IPS-20b (cell line): ENCODE results near the gene TMEM95.
A peak's percentile ranks its signal among the peaks of the same experiment; 100 is the strongest.
"Not testable (repeated sequence)": the region's sequence is repeated elsewhere in the genome, so short reads cannot be mapped to it uniquely, and the experiment has no call there.

Source experiments
- H3K27ac ChIP-seq: one replicate; pipeline ENCODE4 v1.5.1; 2013; ENCODE audit warnings: low read length
- H3K27me3 ChIP-seq: 2 replicates; pipeline ENCODE4 v1.6.1; 2013; ENCODE audit warnings: mild to moderate bottlenecking, low read length, inconsistent platforms; ENCODE audit not compliant: insufficient read depth
- H3K36me3 ChIP-seq: 2 replicates; pipeline ENCODE4 v1.6.1; 2013; ENCODE audit warnings: low read depth, mild to moderate bottlenecking, inconsistent platforms, low read length, moderate library complexity; ENCODE audit not compliant: insufficient read depth
- H3K4me1 ChIP-seq: 2 replicates; pipeline ENCODE4 v1.6.1; 2013; ENCODE audit warnings: mild to moderate bottlenecking, control low read depth, inconsistent platforms, low read length, moderate library complexity; ENCODE audit not compliant: insufficient read depth
- H3K4me3 ChIP-seq: 2 replicates; pipeline ENCODE4 v1.5.1; 2013; ENCODE audit warnings: mild to moderate bottlenecking, low read length, inconsistent platforms
- H3K9ac ChIP-seq: 2 replicates; pipeline ENCODE4 v1.6.1; 2013; ENCODE audit warnings: low read depth, mild to moderate bottlenecking, inconsistent platforms, low read length, moderate library complexity
- H3K9me3 ChIP-seq: 2 replicates; pipeline ENCODE4 v1.6.1; 2013; ENCODE audit warnings: mild to moderate bottlenecking, low read depth, low read length, inconsistent platforms; ENCODE audit not compliant: insufficient read depth

Gene TMEM95

GRCh38 chr17:7336240-7337175 is 18.4 kb upstream of the TMEM95 start, which contains the start of gene ACAP1:
Gene ACAP1 (plus strand): TSS chr17:7336529. CDS start chr17:7336735, 206 bp downstream.
- Histone ChIP-seq H3K4me3 (peak within 1 kb of the TSS; percentile 55; the same call in 1 of the 2 replicates), H3K9me3 (no peaks in the 10 kb centered on the region), H3K4me1 (peaks cover 9% of the 10 kb centered on the region; the same call in 1 of the 2 replicates), H3K36me3 (no peaks in the 10 kb centered on the region), H3K27ac (peak within 1 kb of the TSS; percentile 94), H3K27me3 (no peaks in the 10 kb centered on the region), H3K9ac (peak within 1 kb of the TSS; percentile 82; the same call in 1 of the 2 replicates)

- not testable (repeated sequence) for H3K9me3 ChIP-seq, H3K27me3 ChIP-seq, H3K36me3 ChIP-seq, H3K27ac ChIP-seq, H3K9ac ChIP-seq, H3K4me1 ChIP-seq
- peak overlapping the region; percentile 55; the same call in 1 of the 2 replicates for H3K4me3 ChIP-seq
Measured at GRCh38 chr17:7337600-7337999, 17.4 kb upstream of the TMEM95 start.

- Histone ChIP-seq H3K9me3 (no peaks in the 10 kb centered on the region), H3K4me3 (no peak overlapping the region), H3K4me1 (peaks cover 9% of the 10 kb centered on the region; the same call in 1 of the 2 replicates), H3K36me3 (no peaks in the 10 kb centered on the region), H3K27ac (no peak overlapping the region), H3K27me3 (no peaks in the 10 kb centered on the region), H3K9ac (no peak overlapping the region)
Measured at GRCh38 chr17:7340179-7340578, 14.8 kb upstream of the TMEM95 start.

GRCh38 chr17:7341842-7342241 is 13.1 kb upstream of the TMEM95 start:
- no peak overlapping the region for H3K4me3 ChIP-seq

GRCh38 chr17:7343250-7343649 is 11.7 kb upstream of the TMEM95 start:
- Histone ChIP-seq H3K9ac (no peak overlapping the region), H3K36me3 (no peaks in the 10 kb centered on the region)

More at GRCh38 chr17:7341842-7342241, 13.1 kb upstream of the TMEM95 start:
- no peak overlapping the region for H3K9ac ChIP-seq
- no peak overlapping the region for H3K27ac ChIP-seq
- H3K27me3 ChIP-seq = no peaks in the 10 kb centered on the region
- H3K4me1 ChIP-seq = 0 out of 2 replicates have a peak, but pooled peaks cover 4% of the 10 kb centered on the region
- H3K36me3 ChIP-seq = no peaks in the 10 kb centered on the region
- H3K9me3 ChIP-seq = no peaks in the 10 kb centered on the region

GRCh38 chr17:7346761-7347614 is 8.0 kb upstream of the TMEM95 start:
- Histone ChIP-seq H3K9me3 (no peaks in the 10 kb centered on the region), H3K36me3 (no peaks in the 10 kb centered on the region), H3K9ac (no peak overlapping the region), H3K4me3 (no peak overlapping the region), H3K27ac (no peak overlapping the region), H3K27me3 (peaks cover 9% of the 10 kb centered on the region), H3K4me1 (peaks cover 7% of the 10 kb centered on the region; the same call in 1 of the 2 replicates)

More at GRCh38 chr17:7343250-7343649, 11.7 kb upstream of the TMEM95 start:
- H3K4me1 ChIP-seq = no peaks in the 10 kb centered on the region
- no peaks in the 10 kb centered on the region for H3K9me3 ChIP-seq
- no peak overlapping the region for H3K27ac ChIP-seq
- no peaks in the 10 kb centered on the region for H3K27me3 ChIP-seq
- H3K4me3 ChIP-seq = no peak overlapping the region

GRCh38 chr17:7347630-7348477 is 7.1 kb upstream of the TMEM95 start:
- Histone ChIP-seq H3K27me3 (peaks cover 14% of the 10 kb centered on the region), H3K4me1 (peaks cover 11% of the 10 kb centered on the region; the same call in 1 of the 2 replicates), H3K27ac (no peak overlapping the region), H3K9ac (no peak overlapping the region), H3K9me3 (no peaks in the 10 kb centered on the region), H3K4me3 (no peak overlapping the region), H3K36me3 (no peaks in the 10 kb centered on the region)

GRCh38 chr17:7348478-7349242 is 6.3 kb upstream of the TMEM95 start:
- H3K9me3 ChIP-seq = no peaks in the 10 kb centered on the region
- peaks cover 12% of the 10 kb centered on the region; the same call in 1 of the 2 replicates for H3K4me1 ChIP-seq
- peaks cover 17% of the 10 kb centered on the region for H3K27me3 ChIP-seq
- no peak overlapping the region for H3K27ac ChIP-seq
- no peak overlapping the region for H3K4me3 ChIP-seq
- no peaks in the 10 kb centered on the region for H3K36me3 ChIP-seq
- no peak overlapping the region for H3K9ac ChIP-seq

- H3K27me3 ChIP-seq = peaks cover 17% of the 10 kb centered on the region
- H3K27ac ChIP-seq = no peak within 1 kb of the TSS
- peaks cover 22% of the 10 kb centered on the region for H3K4me1 ChIP-seq
- no peaks in the 10 kb centered on the region for H3K9me3 ChIP-seq
- H3K9ac ChIP-seq = peak within 1 kb of the TSS; percentile 80
- H3K4me3 ChIP-seq = peak within 1 kb of the TSS; percentile 82
- H3K36me3 ChIP-seq = no peaks in the 10 kb centered on the region
Measured at GRCh38 chr17:7351665-7352502, 3.1 kb upstream of the TMEM95 start, which contains the start of gene KCTD11. Gene KCTD11 (plus strand): TSS chr17:7352162.

- Histone ChIP-seq H3K27me3 (peaks cover 17% of the 10 kb centered on the region), H3K9ac (peak overlapping the region; percentile 80), H3K4me1 (peaks cover 22% of the 10 kb centered on the region), H3K4me3 (peak overlapping the region; percentile 82), H3K27ac (no peak overlapping the region), H3K36me3 (no peaks in the 10 kb centered on the region), H3K9me3 (no peaks in the 10 kb centered on the region)
Measured at GRCh38 chr17:7352503-7352889, 2.5 kb upstream of the TMEM95 start.
